NCI-H82 (cell line): Measurements from ENCODE around the gene HADHB.

Source experiments
- DNase-seq: peaks from one replicate; lab custom pipeline; 2025; lab: John Stamatoyannopoulos, UW

HADHB gene

GRCh38 chr2:26244309-26245230, at the start of gene HADHB, which contains the start of gene HADHA:
Gene HADHB (plus strand): TSS chr2:26244939. CDS start chr2:26254255, 9,316 bp downstream.
Gene HADHA (minus strand): TSS chr2:26244632. CDS start chr2:26244596, 36 bp downstream.
- DNase-seq: peak; percentile 96

GRCh38 chr2:26195040-26195984, 49.4 kb upstream of the HADHB start:
- DNase-seq: no peak

GRCh38 chr2:26196683-26197418, 47.9 kb upstream of the HADHB start:
- DNase-seq: no peak

- no peak for DNase-seq
These were observed 47.2 kb upstream of the HADHB start for GRCh38 chr2:26197516-26197915.

GRCh38 chr2:26202981-26203490, 41.7 kb upstream of the HADHB start:
- DNase-seq: peak; percentile 90

- peak; percentile 30 for DNase-seq
These were observed 40.8 kb upstream of the HADHB start for GRCh38 chr2:26203906-26204305.

- no peak for DNase-seq
These were observed 32.7 kb upstream of the HADHB start for GRCh38 chr2:26212011-26212410.

GRCh38 chr2:26214759-26215158, 30.0 kb upstream of the HADHB start:
- DNase-seq: no peak

GRCh38 chr2:26215833-26216232, 28.9 kb upstream of the HADHB start:
- no peak for DNase-seq

- DNase-seq: no peak
These were observed 28.2 kb upstream of the HADHB start for GRCh38 chr2:26216587-26216986.

GRCh38 chr2:26217720-26218119, 27.0 kb upstream of the HADHB start:
- DNase-seq: no peak

- DNase-seq: peak; percentile 94
These were observed 21.7 kb upstream of the HADHB start for GRCh38 chr2:26223018-26223417.

GRCh38 chr2:26224095-26224494, 20.6 kb upstream of the HADHB start:
- no peak for DNase-seq

- no peak for DNase-seq
These were observed 15.1 kb upstream of the HADHB start for GRCh38 chr2:26229595-26229994.

GRCh38 chr2:26230806-26231205, 13.9 kb upstream of the HADHB start:
- no peak for DNase-seq

- DNase-seq: no peak
These were observed 9.7 kb upstream of the HADHB start for GRCh38 chr2:26235089-26235488.

- no peak for DNase-seq
These were observed 6.9 kb upstream of the HADHB start for GRCh38 chr2:26237868-26238267.

- no peak for DNase-seq
These were observed 6.3 kb upstream of the HADHB start for GRCh38 chr2:26238311-26238958.

- peak; percentile 89 for DNase-seq
These were observed 2.8 kb upstream of the HADHB start for GRCh38 chr2:26241928-26242436.

- peak; percentile 59 for DNase-seq
These were observed 1.1 kb upstream of the HADHB start for GRCh38 chr2:26243470-26244308.
